HEK293 (cell line): ENCODE data around the gene EDDM13.

Experiments
- GLIS1 ChIP-seq: fragments of 450-650 bp; formaldehyde crosslinking; IDR thresholded peaks from 2 replicates; pipeline ENCODE4 v1.5.1; 2016; ENCODE audit warnings: missing biosample characterization, missing genetic modification characterization
- ZBTB21 ChIP-seq: fragments of 450-650 bp; formaldehyde crosslinking; IDR thresholded peaks from 2 replicates; pipeline ENCODE4 v1.5.1; 2017; ENCODE audit warnings: missing biosample characterization, missing genetic modification characterization
- ZBTB7A ChIP-seq: fragments of 450-650 bp; formaldehyde crosslinking; IDR thresholded peaks from 2 replicates; pipeline ENCODE4 v1.5.1; 2016; ENCODE audit warnings: low read depth, missing biosample characterization, missing genetic modification characterization
- TF ChIP-seq, protein P1 (sequence below): fragments of 450-650 bp; formaldehyde crosslinking; IDR thresholded peaks from 2 replicates; pipeline ENCODE4 v1.5.1; 2016; ENCODE audit warnings: missing biosample characterization, missing genetic modification characterization
- TF ChIP-seq, protein P2 (sequence below): fragments of 450-650 bp; formaldehyde crosslinking; IDR thresholded peaks from 2 replicates; pipeline ENCODE4 v1.5.1; 2016; ENCODE audit warnings: missing biosample characterization, missing genetic modification characterization

DNA sequence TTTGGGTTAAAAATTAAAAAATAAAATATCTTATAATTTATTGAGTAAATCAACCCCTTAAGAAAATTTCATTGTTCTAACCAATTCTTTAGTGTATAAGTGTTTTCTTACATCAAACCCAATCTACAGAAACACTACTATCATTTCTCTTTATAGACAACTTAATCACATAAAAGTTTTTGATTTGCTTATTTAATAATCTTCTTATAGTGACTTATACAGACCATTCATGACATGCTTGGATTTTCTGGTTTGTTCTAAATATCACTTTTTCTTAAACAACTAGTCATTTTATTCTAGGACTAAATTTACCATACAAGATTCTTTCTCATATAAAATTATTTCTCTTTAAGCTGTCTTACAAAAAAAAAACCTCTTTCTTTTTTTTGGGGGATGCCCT lies 69.4 kb downstream of the EDDM13 start:
- TF ChIP-seq GLIS1 (tag by site-specific recombination): no peak
- TF ChIP-seq, protein P1, sequence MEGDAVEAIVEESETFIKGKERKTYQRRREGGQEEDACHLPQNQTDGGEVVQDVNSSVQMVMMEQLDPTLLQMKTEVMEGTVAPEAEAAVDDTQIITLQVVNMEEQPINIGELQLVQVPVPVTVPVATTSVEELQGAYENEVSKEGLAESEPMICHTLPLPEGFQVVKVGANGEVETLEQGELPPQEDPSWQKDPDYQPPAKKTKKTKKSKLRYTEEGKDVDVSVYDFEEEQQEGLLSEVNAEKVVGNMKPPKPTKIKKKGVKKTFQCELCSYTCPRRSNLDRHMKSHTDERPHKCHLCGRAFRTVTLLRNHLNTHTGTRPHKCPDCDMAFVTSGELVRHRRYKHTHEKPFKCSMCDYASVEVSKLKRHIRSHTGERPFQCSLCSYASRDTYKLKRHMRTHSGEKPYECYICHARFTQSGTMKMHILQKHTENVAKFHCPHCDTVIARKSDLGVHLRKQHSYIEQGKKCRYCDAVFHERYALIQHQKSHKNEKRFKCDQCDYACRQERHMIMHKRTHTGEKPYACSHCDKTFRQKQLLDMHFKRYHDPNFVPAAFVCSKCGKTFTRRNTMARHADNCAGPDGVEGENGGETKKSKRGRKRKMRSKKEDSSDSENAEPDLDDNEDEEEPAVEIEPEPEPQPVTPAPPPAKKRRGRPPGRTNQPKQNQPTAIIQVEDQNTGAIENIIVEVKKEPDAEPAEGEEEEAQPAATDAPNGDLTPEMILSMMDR (tag by site-specific recombination): no peak
- TF ChIP-seq, protein P2, sequence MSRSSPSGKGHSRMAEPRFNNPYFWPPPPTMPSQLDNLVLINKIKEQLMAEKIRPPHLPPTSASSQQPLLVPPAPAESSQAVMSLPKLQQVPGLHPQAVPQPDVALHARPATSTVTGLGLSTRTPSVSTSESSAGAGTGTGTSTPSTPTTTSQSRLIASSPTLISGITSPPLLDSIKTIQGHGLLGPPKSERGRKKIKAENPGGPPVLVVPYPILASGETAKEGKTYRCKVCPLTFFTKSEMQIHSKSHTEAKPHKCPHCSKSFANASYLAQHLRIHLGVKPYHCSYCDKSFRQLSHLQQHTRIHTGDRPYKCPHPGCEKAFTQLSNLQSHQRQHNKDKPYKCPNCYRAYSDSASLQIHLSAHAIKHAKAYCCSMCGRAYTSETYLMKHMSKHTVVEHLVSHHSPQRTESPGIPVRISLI (tag by site-specific recombination): no peak
- TF ChIP-seq ZBTB21 (tag by site-specific recombination): no peak
- TF ChIP-seq ZBTB7A (tag by site-specific recombination): no peak
